HG02840 (cell line): ENCODE data around the gene FBH1.
A peak's percentile ranks its signal among the peaks of the same experiment; 100 is the strongest.
"Not testable (repeated sequence)": the region's sequence is repeated elsewhere in the genome, so short reads cannot be mapped to it uniquely, and the experiment has no call there.

ENCODE experiments used
- ATAC-seq: cut with Tn5 transposase; IDR thresholded peaks from one replicate; pipeline ENCODE4 v1.9.1; 2021; ENCODE audit warnings: mild to moderate bottlenecking, moderate library complexity, moderate number of reproducible peaks; ENCODE audit not compliant: unreplicated experiment, low FRiP score

Gene FBH1

DNA sequence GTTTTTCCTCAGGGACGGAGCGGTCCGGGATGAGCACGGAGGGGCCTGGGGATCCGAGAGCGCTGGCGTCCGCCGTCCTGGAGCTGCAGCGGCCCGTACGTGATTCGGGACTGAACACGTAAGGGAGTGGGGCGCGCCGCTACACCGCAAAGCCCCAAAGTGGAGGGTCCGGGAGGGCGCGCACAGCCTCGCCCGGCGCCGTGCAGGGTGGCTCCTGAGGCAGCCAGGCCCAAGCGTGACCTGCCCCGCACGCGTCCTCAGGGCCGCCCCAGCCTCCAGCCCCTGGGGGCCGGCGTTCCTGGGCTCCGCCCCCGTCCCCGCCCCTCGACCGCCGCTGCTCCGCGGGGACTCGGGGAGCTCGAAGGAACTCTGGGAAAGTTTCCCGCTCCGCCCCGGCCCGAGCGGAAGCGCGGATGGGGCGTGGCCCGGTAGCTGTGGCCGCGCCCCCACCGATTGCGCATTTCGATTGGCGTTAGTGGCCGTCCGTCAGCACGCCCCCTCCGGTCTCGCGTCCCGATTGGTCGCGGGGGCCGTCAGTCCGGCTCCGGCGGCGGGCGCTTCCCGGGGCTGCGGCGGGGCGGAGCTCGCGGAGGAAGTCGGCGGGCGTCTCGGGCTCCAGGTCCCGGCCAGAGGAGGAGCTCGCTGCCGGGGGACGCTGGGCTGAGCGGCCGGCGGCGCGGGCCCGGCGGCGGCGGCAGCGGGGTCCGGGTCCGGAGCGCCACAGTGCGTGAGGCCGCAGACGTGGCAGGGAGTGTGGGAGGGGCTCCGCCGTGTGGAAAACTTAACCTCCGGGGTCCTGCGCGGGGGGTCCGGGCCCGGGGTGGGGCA, at the start of gene FBH1, which contains the start of gene ANKRD16:
FBH1 (plus strand) TSS at position 620 of the 828 bp plus-strand sequence; CDS start at position 723, 103 bp downstream.
ANKRD16 (minus strand) TSS at position 270 of the 828 bp plus-strand sequence. CDS start 539 bp downstream, outside the sequence.
- ATAC-seq = peak; percentile 90

DNA sequence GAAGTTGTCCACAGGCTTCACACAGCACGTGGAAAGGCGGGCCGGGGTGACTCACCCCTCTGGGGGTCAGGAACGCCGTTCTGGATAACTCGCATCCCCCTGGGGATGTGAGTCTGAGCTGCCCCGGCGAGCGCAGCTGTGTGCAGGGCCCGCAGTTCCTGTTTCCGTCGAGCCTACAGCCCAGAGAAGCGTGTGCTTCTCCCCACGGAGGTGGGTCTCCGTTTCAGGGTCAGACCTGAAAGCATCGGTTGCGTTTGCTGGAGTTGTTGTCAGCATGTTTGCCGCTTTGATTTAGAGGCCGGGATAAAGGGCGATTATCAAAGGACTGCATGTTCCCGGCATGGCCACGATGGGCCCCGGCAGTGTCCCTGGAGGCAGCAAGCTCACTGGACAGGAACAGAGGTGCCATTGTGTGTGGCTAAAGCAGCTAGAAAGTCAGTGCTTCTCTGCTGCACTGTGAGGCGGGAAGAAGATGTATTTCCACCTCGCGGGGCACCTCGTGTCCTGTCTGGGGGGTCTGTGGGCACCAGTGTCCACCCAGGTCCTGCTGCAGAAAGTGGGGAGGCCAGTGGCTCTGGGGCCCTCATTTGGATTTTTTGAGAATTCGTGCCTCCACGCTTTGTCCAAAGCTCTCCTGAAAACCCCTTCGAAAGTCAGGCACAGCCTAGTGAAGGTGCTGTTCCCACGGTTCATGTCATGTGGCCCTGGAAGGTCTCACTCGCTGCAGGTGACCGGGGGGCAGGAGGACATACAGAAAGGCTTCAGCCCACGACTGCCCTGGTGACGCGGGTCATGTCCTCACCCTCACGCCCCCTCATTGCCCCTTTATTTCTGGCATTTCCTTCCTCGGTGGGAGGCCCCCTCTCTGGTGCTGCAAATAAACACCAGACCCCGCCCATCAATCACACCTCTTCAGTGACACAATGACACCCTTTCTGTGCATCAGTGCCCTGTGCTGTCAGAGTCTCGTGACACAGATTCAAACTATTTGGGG, 49.4 kb upstream of the FBH1 start:
- ATAC-seq = peak; percentile 68

- no peak for ATAC-seq
These were observed 48.1 kb upstream of the FBH1 start for GRCh38 chr10:5841965-5842364.

- ATAC-seq = no peak
These were observed 46.2 kb upstream of the FBH1 start for GRCh38 chr10:5843686-5844344.

DNA sequence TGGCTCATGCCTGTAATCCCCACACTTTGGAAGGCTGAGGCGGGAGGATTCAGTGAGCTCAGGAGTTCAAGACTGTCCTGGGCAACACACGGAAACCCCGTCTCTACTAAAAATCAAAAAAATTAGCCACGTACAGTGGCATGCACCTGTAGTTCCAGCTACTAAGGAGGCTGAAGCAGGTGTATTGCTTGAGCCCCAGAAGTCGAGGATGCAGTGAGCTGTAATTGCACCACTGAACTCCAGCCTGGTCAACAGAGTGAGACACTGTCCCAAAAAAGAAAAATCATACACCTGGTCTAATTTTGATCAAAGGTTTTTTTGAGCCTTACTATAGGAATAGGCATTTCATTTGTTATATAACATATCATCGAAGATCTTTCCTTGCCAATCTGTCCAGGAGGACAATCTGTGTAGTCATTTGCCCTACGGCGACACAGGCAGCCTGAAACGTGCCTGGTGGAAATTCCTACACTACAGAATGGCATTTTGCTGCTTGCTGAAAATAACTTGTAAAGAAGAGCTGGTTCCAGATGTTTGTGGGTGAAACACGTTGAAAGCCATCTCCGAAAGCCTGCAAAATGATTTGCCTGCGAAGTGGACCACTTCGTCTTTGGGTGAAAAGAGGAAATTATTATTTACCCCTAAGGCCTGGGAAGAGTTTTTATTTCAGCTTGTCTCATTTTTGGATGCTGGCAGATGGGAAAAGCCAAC, 45.5 kb upstream of the FBH1 start:
- ATAC-seq = no peak

GRCh38 chr10:5846667-5847066, 43.4 kb upstream of the FBH1 start:
- ATAC-seq = not testable (repeated sequence)

GRCh38 chr10:5854131-5854475, 35.9 kb upstream of the FBH1 start:
- no peak for ATAC-seq

- ATAC-seq = no peak
These were observed 33.9 kb upstream of the FBH1 start for GRCh38 chr10:5855979-5856700.

DNA sequence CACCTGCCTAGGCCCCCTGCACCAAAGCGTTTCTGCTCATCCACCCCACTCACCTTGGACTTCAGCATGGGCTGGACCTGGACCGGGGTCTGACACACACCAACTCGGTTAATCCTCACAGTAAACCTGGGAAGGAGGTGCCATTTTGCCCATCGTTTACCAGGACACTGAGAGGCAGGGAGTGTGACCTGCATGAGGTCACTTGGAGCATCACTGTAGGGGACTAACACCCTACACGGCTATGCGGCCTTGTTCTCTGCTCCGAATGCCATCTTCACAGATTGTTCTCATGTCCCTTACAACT, 33.4 kb upstream of the FBH1 start:
- no peak for ATAC-seq

- no peak for ATAC-seq
These were observed 31.2 kb upstream of the FBH1 start for GRCh38 chr10:5858811-5859210.

DNA sequence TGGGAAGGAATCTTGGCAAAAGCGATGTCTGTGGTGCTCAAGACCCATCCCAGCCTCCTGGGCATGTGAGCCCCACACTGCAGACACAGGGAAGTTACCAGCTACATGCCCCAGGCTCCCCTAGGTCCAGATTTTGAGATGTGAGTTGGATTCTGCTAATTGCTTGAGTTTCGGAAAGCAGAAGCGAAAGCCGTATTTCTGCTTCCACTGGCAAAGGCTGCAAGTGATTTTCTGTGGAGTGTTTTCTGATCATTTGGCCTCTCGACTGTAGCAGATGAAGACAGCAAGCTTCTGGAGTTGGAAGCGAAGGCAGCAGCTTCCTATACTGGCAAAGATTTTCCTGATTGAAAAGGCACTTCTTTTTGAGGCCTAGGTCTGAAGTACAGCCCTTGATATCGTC, 30.0 kb upstream of the FBH1 start:
- no peak for ATAC-seq

GRCh38 chr10:5862360-5862961, 27.6 kb upstream of the FBH1 start:
- ATAC-seq = peak; percentile 93

- not testable (repeated sequence) for ATAC-seq
These were observed 26.9 kb upstream of the FBH1 start for GRCh38 chr10:5862981-5863685.

- ATAC-seq = not testable (repeated sequence)
These were observed 23.5 kb upstream of the FBH1 start for GRCh38 chr10:5866451-5867081.

DNA sequence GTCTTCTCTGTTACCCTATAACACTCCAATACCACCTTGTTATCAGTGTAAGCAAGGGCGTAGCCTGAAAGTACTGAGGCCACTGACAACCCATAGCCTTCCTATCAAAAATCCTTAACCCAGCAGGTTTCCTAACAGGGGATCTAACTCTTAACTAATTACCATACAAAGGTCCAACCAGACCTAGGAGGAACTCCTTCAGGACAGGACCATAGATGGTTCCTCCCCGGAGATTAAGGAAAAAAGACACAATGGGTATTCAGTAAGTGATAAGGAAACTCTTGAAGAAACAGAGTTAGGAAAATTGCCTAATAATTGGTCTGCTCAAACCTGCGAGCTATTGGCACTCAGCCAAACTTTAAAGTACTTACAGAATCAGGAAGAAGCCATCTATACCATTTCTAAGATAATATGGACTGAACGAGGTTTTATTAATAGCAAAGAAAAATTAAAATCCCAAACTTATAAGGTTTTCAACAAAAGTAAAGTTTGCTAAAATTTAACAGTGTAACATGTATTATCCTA, 22.9 kb upstream of the FBH1 start:
- ATAC-seq = not testable (repeated sequence)

DNA sequence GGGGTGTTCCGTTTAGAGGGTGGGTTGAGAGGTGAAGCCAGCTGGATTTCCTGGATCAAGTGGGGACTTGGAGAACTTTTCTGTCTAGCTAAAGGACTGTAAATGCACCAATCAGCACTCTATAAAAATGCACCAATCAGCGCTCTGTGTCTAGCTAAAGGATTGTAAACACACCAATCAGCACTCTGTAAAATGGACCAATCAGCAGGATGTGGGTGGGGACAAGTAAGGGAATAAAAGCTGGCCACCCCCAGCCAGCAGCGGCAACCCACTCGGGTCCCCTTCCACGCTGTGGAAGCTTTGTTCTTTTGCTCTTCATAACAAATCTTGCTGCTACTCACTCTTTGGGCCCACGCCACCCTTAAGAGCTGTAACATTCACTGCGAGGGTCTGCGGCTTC, 21.7 kb upstream of the FBH1 start:
- ATAC-seq = not testable (repeated sequence)

- no peak for ATAC-seq
These were observed 20.9 kb upstream of the FBH1 start for GRCh38 chr10:5869156-5869555.

- no peak for ATAC-seq
These were observed 18.4 kb upstream of the FBH1 start for GRCh38 chr10:5871596-5871995.
